Stimulated activated CD4-positive, alpha-beta T cell treated with anti-CD3 and anti-CD28 coated beads, Interleukin-1b, Interleukin-23, amount 100 ng/mL, for 24 hours (primary cell): ENCODE results near the gene DNAJB9.

Experiments used
- DNase-seq, 4 experiments: peaks; one replicate each; pipeline ENCODE4 v3.0.0-alpha.2; 2020; ENCODE audit warnings: low read depth in 4 of 4, low spot score in 1 of 4

The DNAJB9 gene

DNA sequence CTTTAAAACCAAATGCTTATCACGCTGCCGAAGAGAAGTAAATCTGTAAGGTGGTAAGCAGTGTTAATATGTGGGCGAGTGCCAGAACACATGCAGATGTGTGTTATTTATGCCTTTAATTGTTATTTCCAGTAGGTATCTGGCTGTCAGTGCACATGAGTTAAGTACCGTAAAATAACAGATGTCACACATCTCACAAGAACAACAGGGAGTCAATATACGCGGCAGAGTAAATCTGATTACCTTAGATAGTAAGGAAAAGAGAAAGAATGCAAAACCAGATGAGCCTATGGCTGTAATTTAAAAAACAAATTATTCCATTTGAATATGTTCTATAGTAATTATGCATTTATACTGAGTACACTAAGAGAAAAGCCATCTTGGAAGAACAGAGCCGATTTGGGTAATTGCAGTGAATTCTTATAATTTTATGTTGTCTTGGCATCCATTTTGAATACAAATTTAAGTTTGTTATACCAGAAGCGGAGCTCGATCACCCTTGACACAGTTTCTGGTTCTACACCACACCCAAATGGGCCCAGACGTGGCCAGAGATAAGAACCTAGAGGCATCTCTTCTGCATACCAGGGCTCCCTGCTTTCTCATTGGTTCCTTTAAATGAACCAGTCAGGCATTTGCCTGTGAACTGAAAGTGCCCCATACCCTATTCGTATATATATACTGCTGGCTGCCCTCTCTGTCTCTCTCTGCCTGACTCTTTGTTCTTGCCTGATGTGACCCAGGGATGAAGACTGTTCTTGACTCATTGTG, 34.8 kb downstream of the DNAJB9 start:
- no peak for DNase-seq

DNA sequence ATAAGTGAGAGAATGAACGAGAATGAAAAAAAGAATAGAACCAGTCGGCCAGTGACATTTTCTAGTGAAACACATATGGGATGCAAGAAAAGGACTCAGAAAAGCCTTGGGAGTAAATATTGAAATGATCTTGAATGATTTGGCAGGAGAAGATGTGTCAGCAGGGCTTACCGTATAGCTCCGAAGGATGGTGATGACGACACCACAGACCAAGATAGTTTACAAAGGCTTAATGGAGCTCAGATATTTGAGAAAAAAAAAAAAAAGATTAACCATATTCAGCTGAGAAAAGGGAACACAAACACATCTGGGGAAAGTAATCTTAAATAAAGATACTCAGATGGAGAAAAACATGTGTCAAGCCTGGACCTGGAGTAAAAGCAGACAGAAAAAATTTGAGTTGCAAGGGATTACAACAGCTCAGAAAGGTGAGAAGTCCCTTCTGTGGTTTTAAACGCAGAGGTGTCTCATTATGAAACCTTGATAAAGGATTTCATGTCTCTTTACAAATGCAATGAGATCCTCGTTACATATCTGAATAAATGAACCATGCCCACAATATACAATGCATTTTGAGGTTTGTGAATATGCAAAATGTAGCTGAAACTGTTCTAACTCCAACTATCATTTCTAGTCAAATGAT, 36.0 kb downstream of the DNAJB9 start:
- no peak for DNase-seq

- no peak for DNase-seq
These were observed 40.0 kb downstream of the DNAJB9 start for GRCh38 chr7:108609643-108610042.

DNA sequence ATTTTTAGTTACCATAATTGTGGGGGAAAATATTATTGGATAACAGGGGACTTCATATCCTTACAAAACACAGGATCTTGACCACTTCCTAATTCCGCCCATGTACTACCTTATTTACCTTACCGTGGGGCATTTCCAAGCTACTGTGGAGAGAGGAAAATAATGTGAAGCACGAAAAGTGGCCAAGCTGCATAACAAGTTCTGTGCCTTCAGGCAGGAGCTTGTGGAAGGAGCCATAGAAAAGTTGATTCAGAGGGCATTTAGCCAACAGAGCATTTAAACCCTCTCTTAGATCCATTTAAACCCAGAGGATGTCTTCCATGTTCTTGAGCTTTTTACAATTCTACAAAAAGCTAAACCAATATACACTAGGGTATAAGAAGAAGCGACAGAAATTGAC, 41.6 kb downstream of the DNAJB9 start:
- DNase-seq, result no peak

GRCh38 chr7:108613147-108613948, 43.7 kb downstream of the DNAJB9 start:
- no peak for DNase-seq

DNA sequence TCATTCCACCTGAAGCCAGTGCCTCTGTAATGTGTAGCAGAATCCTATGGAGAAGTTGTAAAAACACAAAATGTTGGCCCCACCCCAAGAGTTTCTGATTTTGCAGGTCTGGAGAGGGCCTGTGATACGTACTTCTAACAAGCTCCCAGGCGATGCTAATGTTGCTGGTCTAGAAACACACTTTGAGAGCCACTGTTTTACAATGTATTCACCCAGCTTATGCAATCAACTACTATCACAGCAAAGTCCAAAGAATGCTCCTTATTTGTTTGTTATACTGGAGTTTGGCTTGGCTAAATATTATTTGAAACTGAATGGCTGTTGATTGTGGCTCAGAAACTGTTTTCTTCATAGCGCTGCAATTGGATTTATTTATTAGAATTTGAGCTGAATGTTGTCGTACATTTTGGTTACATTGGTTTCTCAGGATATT, 44.3 kb downstream of the DNAJB9 start:
- DNase-seq, result no peak

DNA sequence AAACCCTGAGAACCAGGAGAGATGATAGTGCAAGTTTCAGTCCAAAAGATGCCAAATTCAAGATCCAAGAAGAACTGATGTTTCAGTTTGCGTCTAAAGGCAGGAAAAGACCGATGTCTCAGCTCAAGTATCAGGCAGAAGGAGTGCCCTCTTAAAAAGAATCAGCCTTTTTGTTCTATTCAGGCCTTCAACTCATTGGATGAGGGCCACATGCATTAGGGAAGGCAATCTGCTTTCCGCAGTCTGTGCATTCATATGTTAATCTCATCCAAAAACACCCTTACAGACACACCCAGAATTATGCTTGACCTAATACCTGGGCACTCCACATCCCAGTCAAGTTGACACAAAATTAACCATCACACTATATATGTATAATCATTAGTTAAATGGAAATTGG, 45.2 kb downstream of the DNAJB9 start:
- DNase-seq, result no peak

GRCh38 chr7:108618056-108618455, 48.4 kb downstream of the DNAJB9 start:
- no peak for DNase-seq

DNA sequence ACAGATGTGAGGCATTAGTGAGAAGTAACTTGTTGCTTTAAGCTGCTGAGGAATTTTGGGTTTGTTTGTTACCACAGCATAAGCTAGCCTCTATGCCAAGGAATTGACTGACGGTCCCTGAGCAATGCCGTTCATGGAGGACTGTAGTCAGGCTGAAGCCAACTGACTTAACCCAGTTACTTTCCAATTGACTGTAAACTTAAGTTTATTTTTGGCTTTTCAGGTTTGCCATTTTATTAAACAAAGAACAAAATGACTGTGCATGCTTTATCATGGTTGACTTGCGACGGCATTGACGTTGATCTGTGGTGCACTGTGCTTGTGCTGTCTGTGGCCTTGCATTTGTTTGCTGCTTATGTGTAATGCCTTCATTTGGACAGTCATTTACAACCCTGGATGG, 53.5 kb downstream of the DNAJB9 start:
- DNase-seq, result no peak
